ENCODE measurements around the gene NEAT1.

DNA sequence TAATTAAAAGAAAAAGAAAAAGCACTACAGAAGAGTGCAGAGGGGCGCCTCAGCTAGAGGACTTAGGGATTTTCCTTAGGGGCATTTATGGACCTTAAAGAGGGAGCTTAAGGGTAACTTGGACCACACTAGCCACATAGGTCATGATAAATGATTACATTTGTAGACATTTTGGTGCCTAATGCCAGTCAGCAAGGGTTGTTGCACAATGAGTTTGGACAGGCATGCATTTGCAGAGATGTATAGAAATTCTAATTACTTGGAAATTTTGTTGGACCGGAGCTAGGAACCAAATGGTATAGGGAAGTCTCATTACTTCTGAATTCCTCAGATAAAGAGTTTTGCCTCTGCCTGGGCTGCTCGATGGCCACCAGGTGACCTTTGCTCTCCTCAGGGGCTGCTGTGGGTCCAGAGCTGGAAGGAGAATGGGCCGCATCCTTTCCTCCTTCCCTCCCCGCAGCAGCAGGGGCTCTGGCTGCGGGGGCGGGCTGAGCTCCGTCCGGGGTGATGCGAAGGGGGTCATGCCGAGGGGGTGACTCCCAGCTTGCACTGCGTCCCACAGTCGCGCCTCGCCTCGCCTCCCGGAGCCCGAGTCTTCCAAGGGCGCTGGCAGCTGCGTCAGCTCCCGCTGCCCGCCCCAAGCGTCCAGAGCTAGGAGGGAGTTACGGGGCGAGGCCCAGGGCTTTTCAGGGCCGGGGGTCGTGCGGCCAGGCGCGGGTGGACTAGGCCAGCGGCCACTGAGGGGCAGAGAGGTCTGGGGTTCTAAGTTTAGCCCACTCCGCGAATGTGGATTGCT lies 56.0 kb downstream of the NEAT1 start:
- TF ChIP-seq CTCF (IDR thresholded peaks at IDR 0.05) (no peak), POLR2A (IDR thresholded peaks at IDR 0.05) (no peak), POLR2AphosphoS5 (IDR thresholded peaks at IDR 0.05) (no peak)
